ENCODE measurements around the gene OR2F2.

DNA sequence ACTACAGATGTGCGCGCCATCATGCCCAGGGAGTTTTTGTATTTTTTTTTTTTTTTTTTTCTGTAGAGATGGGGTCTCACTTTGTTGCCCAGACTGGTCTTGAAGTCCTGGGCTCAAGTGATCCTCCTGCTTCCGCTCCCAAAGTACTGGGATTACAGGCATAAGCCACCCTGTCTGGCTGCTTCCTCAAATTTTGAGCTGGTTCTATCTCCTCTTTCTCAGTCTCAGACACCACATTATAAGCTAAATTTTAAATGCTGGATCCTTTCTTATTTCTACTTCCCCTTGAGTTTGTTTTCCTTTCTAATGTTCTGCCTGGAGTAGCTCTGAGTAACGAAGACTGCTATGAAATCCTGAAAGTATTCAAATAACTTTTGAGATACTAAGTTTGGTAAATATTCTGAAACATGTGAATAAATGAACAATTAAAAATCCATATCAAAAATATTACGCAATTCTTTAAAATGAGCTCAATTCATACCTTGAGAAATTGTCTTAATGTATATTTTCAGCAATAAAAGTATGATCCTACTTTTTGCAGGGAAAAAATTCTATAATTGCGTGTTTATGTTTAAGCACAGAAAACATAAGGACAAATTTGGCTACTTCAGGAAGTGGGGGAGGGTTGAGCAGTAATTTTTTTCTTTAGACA lies 48.1 kb upstream of the OR2F2 start:
- TF ChIP-seq, protein P1, sequence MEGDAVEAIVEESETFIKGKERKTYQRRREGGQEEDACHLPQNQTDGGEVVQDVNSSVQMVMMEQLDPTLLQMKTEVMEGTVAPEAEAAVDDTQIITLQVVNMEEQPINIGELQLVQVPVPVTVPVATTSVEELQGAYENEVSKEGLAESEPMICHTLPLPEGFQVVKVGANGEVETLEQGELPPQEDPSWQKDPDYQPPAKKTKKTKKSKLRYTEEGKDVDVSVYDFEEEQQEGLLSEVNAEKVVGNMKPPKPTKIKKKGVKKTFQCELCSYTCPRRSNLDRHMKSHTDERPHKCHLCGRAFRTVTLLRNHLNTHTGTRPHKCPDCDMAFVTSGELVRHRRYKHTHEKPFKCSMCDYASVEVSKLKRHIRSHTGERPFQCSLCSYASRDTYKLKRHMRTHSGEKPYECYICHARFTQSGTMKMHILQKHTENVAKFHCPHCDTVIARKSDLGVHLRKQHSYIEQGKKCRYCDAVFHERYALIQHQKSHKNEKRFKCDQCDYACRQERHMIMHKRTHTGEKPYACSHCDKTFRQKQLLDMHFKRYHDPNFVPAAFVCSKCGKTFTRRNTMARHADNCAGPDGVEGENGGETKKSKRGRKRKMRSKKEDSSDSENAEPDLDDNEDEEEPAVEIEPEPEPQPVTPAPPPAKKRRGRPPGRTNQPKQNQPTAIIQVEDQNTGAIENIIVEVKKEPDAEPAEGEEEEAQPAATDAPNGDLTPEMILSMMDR (IDR thresholded peaks at IDR 0.05): no peak
- TF ChIP-seq POLR2A (IDR thresholded peaks at IDR 0.05) (no peak), EP300 (IDR thresholded peaks at IDR 0.05) (no peak)

Measured in tibial nerve (tissue), 4 donors.